ENCODE results near the gene FAM219B. TPM values are rescaled to one million over a fixed set of nuclear protein-coding genes. Genes with fewer than 3 reads are reported as not detected.

FAM219B gene
- total and polyA plus RNA-seq, 10 of the 15 experiments (the other 5 are each of a cell fraction or from before 2014, with no cell fraction given): 7.6 to 53.2 (median 29.4) TPM

GRCh38 chr15:74885461-74885860, 21.2 kb downstream of the FAM219B start:
- FAIRE-seq: no peak
- Histone ChIP-seq H3K4me2 (ENCODE audit: control insufficient read depth, insufficient read depth) (no peak overlapping the region), H4K20me1 (ENCODE audit: control insufficient read depth, insufficient read depth) (no peaks in the 10 kb centered on the region), H3K27me3 (replicated peaks in 1 of 2; ENCODE audit: control insufficient read depth in 2 of 2, insufficient read depth in 2 of 2, low read length in 1 of 2) (no peaks in the 10 kb centered on the region), H3K4me3 (no peak overlapping the region), H3K27ac (ENCODE audit: control insufficient read depth, insufficient read depth) (no peak overlapping the region), H3K36me3 (ENCODE audit: control insufficient read depth in 2 of 2, insufficient read depth in 2 of 2, low read length in 1 of 2) (no peaks in the 10 kb centered on the region), H3K79me2 (ENCODE audit: control insufficient read depth, insufficient read depth, low read length) (peaks cover 6% of the 10 kb centered on the region), H3K9me3 (replicated peaks; ENCODE audit: control insufficient read depth, insufficient read depth, low read length) (peaks cover 2% of the 10 kb centered on the region; the same call in 1 of the 3 replicates), H3K4me1 (ENCODE audit: control insufficient read depth, insufficient read depth, low read length) (peaks cover 17% of the 10 kb centered on the region), H3K9ac (ENCODE audit: control insufficient read depth, insufficient read depth, low read length) (no peak overlapping the region), H2AFZ (ENCODE audit: control insufficient read depth, low read depth, low read length) (no peak overlapping the region)
- no peak for DNase-seq (ENCODE audit: low read depth, low spot score)
- ChIA-PET POLR2A (interaction anchor here (0.6 to 4.0 kb wide), 4 partner anchors 13 to 26 kb away, joined by 3 to 32 read pairs (median 3); no protein-coding TSS in a partner anchor), CTCF (interaction anchor here (2.6 to 7.5 kb wide), 3 partner anchors 16 to 117 kb away, joined by 8 to 75 read pairs (median 9); no protein-coding TSS in a partner anchor), SMC1A (ENCODE audit: uncharacterized antibody, unreplicated experiment) (interaction anchor here (0.6 to 5.0 kb wide), 4 partner anchors 8 to 42 kb away, joined by 3 to 65 read pairs (median 18); no protein-coding TSS in a partner anchor), RAD21 (ENCODE audit: unreplicated experiment) (interaction anchor here (3.4 kb wide), 1 partner anchor 16 kb away, joined by 17 read pairs; no protein-coding TSS in a partner anchor)
- TF ChIP-seq ZSCAN29 (IDR thresholded peaks at IDR 0.05) (no peak), ELK1 (IDR thresholded peaks at IDR 0.05; ENCODE audit: low read depth, low read length) (no peak), NBN (IDR thresholded peaks at IDR 0.05) (no peak), ETV6 (conservative IDR thresholded peaks at IDR 0.05 in 1 of 2, IDR thresholded peaks at IDR 0.05 in 1 of 2; ENCODE audit: borderline replicate concordance in 1 of 2, low read depth in 1 of 2) (no peak), ATF7 (IDR thresholded peaks at IDR 0.05; ENCODE audit: low read depth) (no peak), RBBP5 (conservative IDR thresholded peaks at IDR 0.05) (no peak), MYC (IDR thresholded peaks at IDR 0.05; ENCODE audit: insufficient read depth, insufficient read length, insufficient replicate concordance, low read length, severe bottlenecking) (no peak), SP1 (IDR thresholded peaks at IDR 0.05; ENCODE audit: low read depth, low read length) (no peak), TCF3 (IDR thresholded peaks at IDR 0.05; ENCODE audit: borderline replicate concordance, insufficient read depth, low read depth, low read length) (no peak)
- TF ChIP-seq, protein P1, sequence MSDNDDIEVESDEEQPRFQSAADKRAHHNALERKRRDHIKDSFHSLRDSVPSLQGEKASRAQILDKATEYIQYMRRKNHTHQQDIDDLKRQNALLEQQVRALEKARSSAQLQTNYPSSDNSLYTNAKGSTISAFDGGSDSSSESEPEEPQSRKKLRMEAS (IDR thresholded peaks at IDR 0.05; ENCODE audit: low read depth, low read length): no peak
- no peak for ATAC-seq
- no TSS peak for BruUV-seq (replicated peaks)
- intact Hi-C loops (cut with micrococcal nuclease; ENCODE audit: unreplicated experiment) (no loop called here), in situ Hi-C loops (cut with MboI) (no loop called here)
- 82% methylated on average over 5 of the region's 5 CpGs for WGBS (ENCODE audit: insufficient coverage, insufficient replicate concordance, low lambda C conversion rate, missing lambda C conversion rate)

Measured in GM12878 (cell line).